ENCODE results near the gene SYNGR2.

Gene SYNGR2

GRCh38 chr17:78219396-78220150 is 51.2 kb downstream of the SYNGR2 start:
- DNase-seq (ENCODE audit: low read depth in 1 of 2, low spot score in 1 of 2), result no peak
- TF ChIP-seq, protein P1, sequence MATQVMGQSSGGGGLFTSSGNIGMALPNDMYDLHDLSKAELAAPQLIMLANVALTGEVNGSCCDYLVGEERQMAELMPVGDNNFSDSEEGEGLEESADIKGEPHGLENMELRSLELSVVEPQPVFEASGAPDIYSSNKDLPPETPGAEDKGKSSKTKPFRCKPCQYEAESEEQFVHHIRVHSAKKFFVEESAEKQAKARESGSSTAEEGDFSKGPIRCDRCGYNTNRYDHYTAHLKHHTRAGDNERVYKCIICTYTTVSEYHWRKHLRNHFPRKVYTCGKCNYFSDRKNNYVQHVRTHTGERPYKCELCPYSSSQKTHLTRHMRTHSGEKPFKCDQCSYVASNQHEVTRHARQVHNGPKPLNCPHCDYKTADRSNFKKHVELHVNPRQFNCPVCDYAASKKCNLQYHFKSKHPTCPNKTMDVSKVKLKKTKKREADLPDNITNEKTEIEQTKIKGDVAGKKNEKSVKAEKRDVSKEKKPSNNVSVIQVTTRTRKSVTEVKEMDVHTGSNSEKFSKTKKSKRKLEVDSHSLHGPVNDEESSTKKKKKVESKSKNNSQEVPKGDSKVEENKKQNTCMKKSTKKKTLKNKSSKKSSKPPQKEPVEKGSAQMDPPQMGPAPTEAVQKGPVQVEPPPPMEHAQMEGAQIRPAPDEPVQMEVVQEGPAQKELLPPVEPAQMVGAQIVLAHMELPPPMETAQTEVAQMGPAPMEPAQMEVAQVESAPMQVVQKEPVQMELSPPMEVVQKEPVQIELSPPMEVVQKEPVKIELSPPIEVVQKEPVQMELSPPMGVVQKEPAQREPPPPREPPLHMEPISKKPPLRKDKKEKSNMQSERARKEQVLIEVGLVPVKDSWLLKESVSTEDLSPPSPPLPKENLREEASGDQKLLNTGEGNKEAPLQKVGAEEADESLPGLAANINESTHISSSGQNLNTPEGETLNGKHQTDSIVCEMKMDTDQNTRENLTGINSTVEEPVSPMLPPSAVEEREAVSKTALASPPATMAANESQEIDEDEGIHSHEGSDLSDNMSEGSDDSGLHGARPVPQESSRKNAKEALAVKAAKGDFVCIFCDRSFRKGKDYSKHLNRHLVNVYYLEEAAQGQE (IDR thresholded peaks at IDR 0.05; ENCODE audit: insufficient replicate concordance, low read depth), result no peak
- TF ChIP-seq CTCF (IDR thresholded peaks at IDR 0.05; ENCODE audit: insufficient read depth, low read length) (no peak), POLR2AphosphoS5 (IDR thresholded peaks at IDR 0.05; ENCODE audit: low read depth) (no peak), SPI1 (IDR thresholded peaks at IDR 0.05; ENCODE audit: borderline replicate concordance, low read depth) (no peak), GABPA (IDR thresholded peaks at IDR 0.05; ENCODE audit: low read depth) (no peak)
- no peaks in the 10 kb centered on the region for H3K27me3 ChIP-seq (ENCODE audit: insufficient read depth, poor library complexity, severe bottlenecking)
- H3K27ac ChIP-seq (replicated peaks), result no peak overlapping the region
- H3K4me3 ChIP-seq (replicated peaks; ENCODE audit: insufficient read depth, low read length), result no peak overlapping the region
